Measurements from ENCODE around the gene PDE6A. TPM values are rescaled to one million over a fixed set of nuclear protein-coding genes. Genes with fewer than 3 reads are reported as not detected.
"Not testable (repeated sequence)": the region's sequence is repeated elsewhere in the genome, so short reads cannot be mapped to it uniquely, and the experiment has no call there.

PDE6A gene
- total RNA-seq, 1 experiment from 2014 or later, result 0.42 TPM

DNA sequence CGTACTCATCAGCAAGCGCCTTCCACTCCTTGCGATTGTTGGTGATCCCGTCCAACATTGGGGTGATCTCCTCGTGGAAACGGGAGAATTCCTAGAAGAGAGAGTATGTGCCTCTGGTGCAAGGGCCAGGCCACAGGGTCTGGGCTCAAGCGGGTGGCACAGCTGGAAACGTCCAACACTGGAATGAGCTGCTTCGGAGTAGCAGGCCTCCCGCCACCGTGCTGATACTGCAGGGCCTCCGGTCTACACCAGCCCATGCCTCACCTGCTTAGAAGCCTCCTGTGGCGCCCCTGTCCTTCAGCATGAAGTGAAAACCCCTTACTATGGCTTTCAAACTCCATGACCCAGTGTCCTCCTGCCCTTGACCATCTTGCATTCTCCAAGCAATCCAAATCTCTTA, 81.4 kb downstream of the PDE6A start:
- no TSS peak for BruUV-seq (replicated peaks)
- CTCF ChIA-PET, result interaction anchor here (33.7 to 42.7 kb wide), 2 partner anchors 22 to 95 kb away, joined by 845 to 1621 read pairs; partner anchors contain the start of genes PDE6A and SLC26A2
- Mint-ChIP-seq H3K36me3 (ENCODE audit: insufficient read depth, unreplicated experiment) (peaks cover 8% of the 10 kb centered on the region), H3K4me1 (ENCODE audit: insufficient read depth, unreplicated experiment) (peaks cover 24% of the 10 kb centered on the region), H3K4me3 (ENCODE audit: unreplicated experiment) (no peak overlapping the region), H3K9me3 (ENCODE audit: unreplicated experiment) (peaks cover 15% of the 10 kb centered on the region), H3K27me3 (ENCODE audit: insufficient read depth, unreplicated experiment) (no peaks in the 10 kb centered on the region), H3K27ac (ENCODE audit: low read depth, unreplicated experiment) (no peak overlapping the region)
- intact Hi-C loops (cut with micrococcal nuclease), result no loop called here
- POLR2A ChIA-PET, result interaction anchor here (1.8 kb wide), 1 partner anchor 10 kb away, joined by 5 read pairs; no protein-coding TSS in a partner anchor
- TF ChIP-seq CTCF (IDR thresholded peaks at IDR 0.05; ENCODE audit: unreplicated experiment), result no peak
- DNase-seq (ENCODE audit: unreplicated experiment), result no peak

- intact Hi-C loops (cut with micrococcal nuclease), result loop anchor here (1.0 kb wide), 1 partner anchor 32 kb away; no protein-coding TSS in a partner anchor
- DNase-seq (ENCODE audit: unreplicated experiment), result peak; percentile 94
- Mint-ChIP-seq H3K36me3 (ENCODE audit: insufficient read depth, unreplicated experiment) (peaks cover 21% of the 10 kb centered on the region), H3K27me3 (ENCODE audit: insufficient read depth, unreplicated experiment) (no peaks in the 10 kb centered on the region), H3K4me1 (ENCODE audit: insufficient read depth, unreplicated experiment) (peaks cover 38% of the 10 kb centered on the region), H3K27ac (ENCODE audit: low read depth, unreplicated experiment) (peak overlapping the region; percentile 21), H3K9me3 (ENCODE audit: unreplicated experiment) (peaks cover 2% of the 10 kb centered on the region), H3K4me3 (ENCODE audit: unreplicated experiment) (no peak overlapping the region)
- BruUV-seq (replicated peaks), result no TSS peak
- no peak for TF ChIP-seq CTCF (IDR thresholded peaks at IDR 0.05; ENCODE audit: unreplicated experiment)
- ChIA-PET CTCF (interaction anchor here (0.6 to 42.7 kb wide), 8 partner anchors 20 to 1328 kb away, joined by 3 to 1621 read pairs (median 4); partner anchors contain the start of genes PDE6A and SLC26A2), POLR2A (interaction anchor here (0.7 to 13.1 kb wide), 15 partner anchors 8 to 283 kb away, joined by 3 to 186 read pairs (median 4); partner anchors contain the start of genes HMGXB3, SLC26A2 and TIGD6)
Observed at GRCh38 chr5:149860801-149861322, 83.7 kb downstream of the PDE6A start.

DNA sequence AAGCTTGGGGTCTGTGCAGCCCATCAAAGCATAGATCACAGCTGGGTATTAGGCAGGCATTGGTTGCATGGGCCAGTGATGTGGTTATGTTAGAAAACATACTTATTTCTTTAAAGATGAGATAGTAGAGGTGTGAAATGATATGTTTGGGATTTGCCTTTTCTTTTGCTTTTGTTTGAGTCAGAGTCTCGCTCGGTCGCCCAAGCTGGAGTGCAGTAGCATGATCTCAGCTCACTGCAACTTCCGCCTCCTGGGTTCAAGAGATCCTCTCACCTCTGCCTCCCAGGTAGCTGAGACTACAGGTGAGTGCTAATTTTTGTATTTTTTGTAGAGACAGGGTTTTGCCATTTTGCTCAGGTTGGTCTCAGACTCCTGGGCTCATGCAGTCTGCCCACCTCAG, 84.8 kb downstream of the PDE6A start:
- ChIA-PET POLR2A (interaction anchor here (0.6 to 13.1 kb wide), 10 partner anchors 21 to 318 kb away, joined by 3 to 186 read pairs (median 4); partner anchors contain the start of genes HMGXB3, SLC26A2 and TIGD6), CTCF (interaction anchor here (0.5 to 42.7 kb wide), 8 partner anchors 18 to 1327 kb away, joined by 3 to 1621 read pairs (median 4); partner anchors contain the start of genes PDE6A, RPS14 and SLC26A2)
- H3K4me1 Mint-ChIP-seq (ENCODE audit: insufficient read depth, unreplicated experiment), result peaks cover 33% of the 10 kb centered on the region
- no peak for TF ChIP-seq CTCF (IDR thresholded peaks at IDR 0.05; ENCODE audit: unreplicated experiment)
- intact Hi-C loops (cut with micrococcal nuclease), result loop anchor here (1.0 to 5.0 kb wide), 2 partner anchors 34 to 498 kb away; partner anchors contain the start of gene TCOF1
- no peak overlapping the region for H3K4me3 Mint-ChIP-seq (ENCODE audit: unreplicated experiment)
- DNase-seq (ENCODE audit: unreplicated experiment), result no peak
- peaks cover 21% of the 10 kb centered on the region for H3K36me3 Mint-ChIP-seq (ENCODE audit: insufficient read depth, unreplicated experiment)
- no TSS peak for BruUV-seq (replicated peaks)
- peak overlapping the region; percentile 27 for H3K27ac Mint-ChIP-seq (ENCODE audit: low read depth, unreplicated experiment)
- H3K9me3 Mint-ChIP-seq (ENCODE audit: unreplicated experiment), result no peaks in the 10 kb centered on the region
- no peaks in the 10 kb centered on the region for H3K27me3 Mint-ChIP-seq (ENCODE audit: insufficient read depth, unreplicated experiment)

- CTCF ChIA-PET, result interaction anchor here (0.6 to 42.7 kb wide), 9 partner anchors 2 to 240 kb away, joined by 3 to 1621 read pairs (median 5); partner anchors contain the start of genes PDE6A and SLC26A2
- H3K36me3 Mint-ChIP-seq (ENCODE audit: insufficient read depth, unreplicated experiment), result peaks cover 21% of the 10 kb centered on the region
- POLR2A ChIA-PET, result interaction anchor here (0.7 to 13.1 kb wide), 15 partner anchors 8 to 862 kb away, joined by 3 to 186 read pairs (median 3); partner anchors contain the start of gene SLC26A2
- not testable (repeated sequence) for H3K27ac Mint-ChIP-seq (ENCODE audit: low read depth, unreplicated experiment); H3K27me3 Mint-ChIP-seq (ENCODE audit: insufficient read depth, unreplicated experiment); H3K9me3 Mint-ChIP-seq (ENCODE audit: unreplicated experiment); BruUV-seq (replicated peaks); DNase-seq (ENCODE audit: unreplicated experiment); H3K4me3 Mint-ChIP-seq (ENCODE audit: unreplicated experiment)
- peaks cover 34% of the 10 kb centered on the region for H3K4me1 Mint-ChIP-seq (ENCODE audit: insufficient read depth, unreplicated experiment)
- intact Hi-C loops (cut with micrococcal nuclease), result loop anchor here (5.0 kb wide), 1 partner anchor 499 kb away; the partner anchor contains the start of gene TCOF1
Observed at GRCh38 chr5:149858481-149858880, 86.1 kb downstream of the PDE6A start.

Data from MCF 10A (cell line).